Measurements from ENCODE around the gene LPIN3. TPM values are rescaled to one million over a fixed set of nuclear protein-coding genes. Genes with fewer than 3 reads are reported as not detected.

The LPIN3 gene
- total and polyA plus RNA-seq, 2 experiments from 2014 or later = 6.1 to 9.7 TPM

DNA sequence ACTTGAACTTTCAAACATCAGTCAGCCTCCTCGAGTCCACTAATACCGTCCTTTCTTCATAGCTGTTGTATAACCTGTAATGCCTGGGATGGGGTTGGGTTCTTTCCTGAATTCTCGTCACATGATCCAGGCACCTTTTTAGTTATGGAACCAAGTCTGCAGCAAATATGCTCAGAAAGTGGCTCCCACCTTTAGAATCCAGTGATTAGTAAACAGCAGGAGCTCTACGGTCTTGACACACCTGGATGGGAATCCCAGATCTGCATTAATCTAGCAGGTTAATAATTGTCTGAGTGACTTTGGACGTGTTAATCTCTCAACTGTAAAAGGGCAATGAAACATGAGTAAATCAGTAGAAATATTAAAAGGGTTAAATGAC is 22.4 kb upstream of the LPIN3 start (continued):
- TF ChIP-seq, protein P1, sequence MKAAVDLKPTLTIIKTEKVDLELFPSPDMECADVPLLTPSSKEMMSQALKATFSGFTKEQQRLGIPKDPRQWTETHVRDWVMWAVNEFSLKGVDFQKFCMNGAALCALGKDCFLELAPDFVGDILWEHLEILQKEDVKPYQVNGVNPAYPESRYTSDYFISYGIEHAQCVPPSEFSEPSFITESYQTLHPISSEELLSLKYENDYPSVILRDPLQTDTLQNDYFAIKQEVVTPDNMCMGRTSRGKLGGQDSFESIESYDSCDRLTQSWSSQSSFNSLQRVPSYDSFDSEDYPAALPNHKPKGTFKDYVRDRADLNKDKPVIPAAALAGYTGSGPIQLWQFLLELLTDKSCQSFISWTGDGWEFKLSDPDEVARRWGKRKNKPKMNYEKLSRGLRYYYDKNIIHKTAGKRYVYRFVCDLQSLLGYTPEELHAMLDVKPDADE (IDR thresholded peaks at IDR 0.05) = no peak

DNA sequence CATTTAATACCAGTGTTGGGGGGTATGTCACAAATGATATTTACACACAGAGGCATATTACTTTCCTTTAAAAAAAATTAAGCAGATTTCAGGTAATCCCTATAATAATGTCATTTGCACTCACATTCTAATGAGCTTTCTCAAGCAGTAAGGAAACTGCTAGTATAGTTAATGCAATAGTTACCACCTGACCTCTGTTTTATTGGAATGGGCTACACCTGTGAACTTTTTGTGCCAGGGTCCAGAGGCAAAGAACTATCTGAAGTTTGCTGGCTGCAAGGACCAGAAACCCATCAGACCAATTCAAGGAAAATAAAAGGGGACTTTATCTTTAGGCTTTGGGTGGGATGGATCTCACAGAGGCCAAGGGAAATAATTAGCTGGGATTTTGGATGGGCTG is 20.2 kb upstream of the LPIN3 start:
- no peak overlapping the region for H2AFZ ChIP-seq
- H3K4me1 ChIP-seq (ENCODE audit: insufficient read depth) = peaks cover 2% of the 10 kb centered on the region; the same call in 1 of the 2 replicates
- H3K27me3 Mint-ChIP-seq (ENCODE audit: insufficient read depth, low read depth, poor library complexity) = peaks cover 5% of the 10 kb centered on the region
- TF ChIP-seq, protein P1 (IDR thresholded peaks at IDR 0.05) = no peak
- TF ChIP-seq CREB1 (CRISPR knock-in tag; IDR thresholded peaks at IDR 0.05; ENCODE audit: low read depth) (no peak), POLR2AphosphoS5 (IDR thresholded peaks at IDR 0.05; ENCODE audit: low read depth) (no peak), ZNF114 (CRISPR knock-in tag; IDR thresholded peaks at IDR 0.05) (no peak), JUNB (IDR thresholded peaks at IDR 0.05; ENCODE audit: unreplicated experiment) (no peak), NANOG (IDR thresholded peaks at IDR 0.05; ENCODE audit: borderline replicate concordance) (no peak), STAT1 (IDR thresholded peaks at IDR 0.05; ENCODE audit: unreplicated experiment) (no peak), ZNF331 (CRISPR knock-in tag; IDR thresholded peaks at IDR 0.05; ENCODE audit: low read depth) (no peak), EZH2phosphoT487 (IDR thresholded peaks at IDR 0.05; ENCODE audit: unreplicated experiment) (no peak)
- TF ChIP-seq, protein P2, sequence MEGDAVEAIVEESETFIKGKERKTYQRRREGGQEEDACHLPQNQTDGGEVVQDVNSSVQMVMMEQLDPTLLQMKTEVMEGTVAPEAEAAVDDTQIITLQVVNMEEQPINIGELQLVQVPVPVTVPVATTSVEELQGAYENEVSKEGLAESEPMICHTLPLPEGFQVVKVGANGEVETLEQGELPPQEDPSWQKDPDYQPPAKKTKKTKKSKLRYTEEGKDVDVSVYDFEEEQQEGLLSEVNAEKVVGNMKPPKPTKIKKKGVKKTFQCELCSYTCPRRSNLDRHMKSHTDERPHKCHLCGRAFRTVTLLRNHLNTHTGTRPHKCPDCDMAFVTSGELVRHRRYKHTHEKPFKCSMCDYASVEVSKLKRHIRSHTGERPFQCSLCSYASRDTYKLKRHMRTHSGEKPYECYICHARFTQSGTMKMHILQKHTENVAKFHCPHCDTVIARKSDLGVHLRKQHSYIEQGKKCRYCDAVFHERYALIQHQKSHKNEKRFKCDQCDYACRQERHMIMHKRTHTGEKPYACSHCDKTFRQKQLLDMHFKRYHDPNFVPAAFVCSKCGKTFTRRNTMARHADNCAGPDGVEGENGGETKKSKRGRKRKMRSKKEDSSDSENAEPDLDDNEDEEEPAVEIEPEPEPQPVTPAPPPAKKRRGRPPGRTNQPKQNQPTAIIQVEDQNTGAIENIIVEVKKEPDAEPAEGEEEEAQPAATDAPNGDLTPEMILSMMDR (conservative IDR thresholded peaks at IDR 0.05; ENCODE audit: low read depth in 2 of 2) = no peak
- TF ChIP-seq, protein P3, sequence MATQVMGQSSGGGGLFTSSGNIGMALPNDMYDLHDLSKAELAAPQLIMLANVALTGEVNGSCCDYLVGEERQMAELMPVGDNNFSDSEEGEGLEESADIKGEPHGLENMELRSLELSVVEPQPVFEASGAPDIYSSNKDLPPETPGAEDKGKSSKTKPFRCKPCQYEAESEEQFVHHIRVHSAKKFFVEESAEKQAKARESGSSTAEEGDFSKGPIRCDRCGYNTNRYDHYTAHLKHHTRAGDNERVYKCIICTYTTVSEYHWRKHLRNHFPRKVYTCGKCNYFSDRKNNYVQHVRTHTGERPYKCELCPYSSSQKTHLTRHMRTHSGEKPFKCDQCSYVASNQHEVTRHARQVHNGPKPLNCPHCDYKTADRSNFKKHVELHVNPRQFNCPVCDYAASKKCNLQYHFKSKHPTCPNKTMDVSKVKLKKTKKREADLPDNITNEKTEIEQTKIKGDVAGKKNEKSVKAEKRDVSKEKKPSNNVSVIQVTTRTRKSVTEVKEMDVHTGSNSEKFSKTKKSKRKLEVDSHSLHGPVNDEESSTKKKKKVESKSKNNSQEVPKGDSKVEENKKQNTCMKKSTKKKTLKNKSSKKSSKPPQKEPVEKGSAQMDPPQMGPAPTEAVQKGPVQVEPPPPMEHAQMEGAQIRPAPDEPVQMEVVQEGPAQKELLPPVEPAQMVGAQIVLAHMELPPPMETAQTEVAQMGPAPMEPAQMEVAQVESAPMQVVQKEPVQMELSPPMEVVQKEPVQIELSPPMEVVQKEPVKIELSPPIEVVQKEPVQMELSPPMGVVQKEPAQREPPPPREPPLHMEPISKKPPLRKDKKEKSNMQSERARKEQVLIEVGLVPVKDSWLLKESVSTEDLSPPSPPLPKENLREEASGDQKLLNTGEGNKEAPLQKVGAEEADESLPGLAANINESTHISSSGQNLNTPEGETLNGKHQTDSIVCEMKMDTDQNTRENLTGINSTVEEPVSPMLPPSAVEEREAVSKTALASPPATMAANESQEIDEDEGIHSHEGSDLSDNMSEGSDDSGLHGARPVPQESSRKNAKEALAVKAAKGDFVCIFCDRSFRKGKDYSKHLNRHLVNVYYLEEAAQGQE (IDR thresholded peaks at IDR 0.05; ENCODE audit: unreplicated experiment) = no peak
- TF ChIP-seq, protein P4, sequence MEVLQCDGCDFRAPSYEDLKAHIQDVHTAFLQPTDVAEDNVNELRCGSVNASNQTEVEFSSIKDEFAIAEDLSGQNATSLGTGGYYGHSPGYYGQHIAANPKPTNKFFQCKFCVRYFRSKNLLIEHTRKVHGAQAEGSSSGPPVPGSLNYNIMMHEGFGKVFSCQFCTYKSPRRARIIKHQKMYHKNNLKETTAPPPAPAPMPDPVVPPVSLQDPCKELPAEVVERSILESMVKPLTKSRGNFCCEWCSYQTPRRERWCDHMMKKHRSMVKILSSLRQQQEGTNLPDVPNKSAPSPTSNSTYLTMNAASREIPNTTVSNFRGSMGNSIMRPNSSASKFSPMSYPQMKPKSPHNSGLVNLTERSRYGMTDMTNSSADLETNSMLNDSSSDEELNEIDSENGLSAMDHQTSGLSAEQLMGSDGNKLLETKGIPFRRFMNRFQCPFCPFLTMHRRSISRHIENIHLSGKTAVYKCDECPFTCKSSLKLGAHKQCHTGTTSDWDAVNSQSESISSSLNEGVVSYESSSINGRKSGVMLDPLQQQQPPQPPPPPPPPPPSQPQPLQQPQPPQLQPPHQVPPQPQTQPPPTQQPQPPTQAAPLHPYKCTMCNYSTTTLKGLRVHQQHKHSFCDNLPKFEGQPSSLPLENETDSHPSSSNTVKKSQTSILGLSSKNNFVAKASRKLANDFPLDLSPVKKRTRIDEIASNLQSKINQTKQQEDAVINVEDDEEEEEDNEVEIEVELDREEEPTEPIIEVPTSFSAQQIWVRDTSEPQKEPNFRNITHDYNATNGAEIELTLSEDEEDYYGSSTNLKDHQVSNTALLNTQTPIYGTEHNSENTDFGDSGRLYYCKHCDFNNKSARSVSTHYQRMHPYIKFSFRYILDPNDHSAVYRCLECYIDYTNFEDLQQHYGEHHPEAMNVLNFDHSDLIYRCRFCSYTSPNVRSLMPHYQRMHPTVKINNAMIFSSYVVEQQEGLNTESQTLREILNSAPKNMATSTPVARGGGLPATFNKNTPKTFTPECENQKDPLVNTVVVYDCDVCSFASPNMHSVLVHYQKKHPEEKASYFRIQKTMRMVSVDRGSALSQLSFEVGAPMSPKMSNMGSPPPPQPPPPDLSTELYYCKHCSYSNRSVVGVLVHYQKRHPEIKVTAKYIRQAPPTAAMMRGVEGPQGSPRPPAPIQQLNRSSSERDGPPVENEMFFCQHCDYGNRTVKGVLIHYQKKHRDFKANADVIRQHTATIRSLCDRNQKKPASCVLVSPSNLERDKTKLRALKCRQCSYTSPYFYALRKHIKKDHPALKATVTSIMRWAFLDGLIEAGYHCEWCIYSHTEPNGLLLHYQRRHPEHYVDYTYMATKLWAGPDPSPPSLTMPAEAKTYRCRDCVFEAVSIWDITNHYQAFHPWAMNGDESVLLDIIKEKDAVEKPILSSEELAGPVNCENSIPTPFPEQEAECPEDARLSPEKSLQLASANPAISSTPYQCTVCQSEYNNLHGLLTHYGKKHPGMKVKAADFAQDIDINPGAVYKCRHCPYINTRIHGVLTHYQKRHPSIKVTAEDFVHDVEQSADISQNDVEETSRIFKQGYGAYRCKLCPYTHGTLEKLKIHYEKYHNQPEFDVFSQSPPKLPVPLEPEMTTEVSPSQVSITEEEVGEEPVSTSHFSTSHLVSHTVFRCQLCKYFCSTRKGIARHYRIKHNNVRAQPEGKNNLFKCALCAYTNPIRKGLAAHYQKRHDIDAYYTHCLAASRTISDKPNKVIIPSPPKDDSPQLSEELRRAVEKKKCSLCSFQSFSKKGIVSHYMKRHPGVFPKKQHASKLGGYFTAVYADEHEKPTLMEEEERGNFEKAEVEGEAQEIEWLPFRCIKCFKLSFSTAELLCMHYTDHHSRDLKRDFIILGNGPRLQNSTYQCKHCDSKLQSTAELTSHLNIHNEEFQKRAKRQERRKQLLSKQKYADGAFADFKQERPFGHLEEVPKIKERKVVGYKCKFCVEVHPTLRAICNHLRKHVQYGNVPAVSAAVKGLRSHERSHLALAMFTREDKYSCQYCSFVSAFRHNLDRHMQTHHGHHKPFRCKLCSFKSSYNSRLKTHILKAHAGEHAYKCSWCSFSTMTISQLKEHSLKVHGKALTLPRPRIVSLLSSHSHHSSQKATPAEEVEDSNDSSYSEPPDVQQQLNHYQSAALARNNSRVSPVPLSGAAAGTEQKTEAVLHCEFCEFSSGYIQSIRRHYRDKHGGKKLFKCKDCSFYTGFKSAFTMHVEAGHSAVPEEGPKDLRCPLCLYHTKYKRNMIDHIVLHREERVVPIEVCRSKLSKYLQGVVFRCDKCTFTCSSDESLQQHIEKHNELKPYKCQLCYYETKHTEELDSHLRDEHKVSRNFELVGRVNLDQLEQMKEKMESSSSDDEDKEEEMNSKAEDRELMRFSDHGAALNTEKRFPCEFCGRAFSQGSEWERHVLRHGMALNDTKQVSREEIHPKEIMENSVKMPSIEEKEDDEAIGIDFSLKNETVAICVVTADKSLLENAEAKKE (CRISPR knock-in tag; IDR thresholded peaks at IDR 0.05) = no peak

More for the DNA sequence above, 20.2 kb upstream of the LPIN3 start:
- peaks cover 8% of the 10 kb centered on the region for H3K4me1 Mint-ChIP-seq
- no peaks in the 10 kb centered on the region for H3K79me2 ChIP-seq (replicated peaks; ENCODE audit: insufficient read depth)
- no peak overlapping the region for H3K4me3 Mint-ChIP-seq
- H3F3A ChIP-seq (replicated peaks; ENCODE audit: low read depth) = no peaks in the 10 kb centered on the region
- H3K36me3 ChIP-seq (ENCODE audit: insufficient read depth) = no peaks in the 10 kb centered on the region
- H3K27ac Mint-ChIP-seq = no peak overlapping the region
- H4K20me1 ChIP-seq (replicated peaks; ENCODE audit: insufficient read depth) = no peaks in the 10 kb centered on the region
- no peaks in the 10 kb centered on the region; the same call in 1 of the 3 replicates for H3K9me3 Mint-ChIP-seq
- no peaks in the 10 kb centered on the region for H3K9me2 ChIP-seq (ENCODE audit: insufficient read depth)
- H3K4me2 ChIP-seq = no peak overlapping the region
- no peaks in the 10 kb centered on the region; the same call in 1 of the 2 replicates for H3K27me3 ChIP-seq (ENCODE audit: insufficient read depth)
- no peak for DNase-seq (ENCODE audit: low spot score)
- no peak for ATAC-seq
- no peak overlapping the region for H3K27ac ChIP-seq (ENCODE audit: low read depth)
- H3K36me3 Mint-ChIP-seq (ENCODE audit: low read depth) = no peaks in the 10 kb centered on the region; the same call in 2 of the 3 replicates
- H3K4me3 ChIP-seq = no peak overlapping the region
